Neural progenitor cell (in vitro differentiated cells): ENCODE data around the gene ZNF319. TPM values are rescaled to one million over a fixed set of nuclear protein-coding genes. Genes with fewer than 3 reads are reported as not detected.

Source experiments
- DNase-seq: peaks from one replicate; pipeline ENCODE4 v3.0.0-alpha.2; 2016; ENCODE audit warnings: low spot score
- H2AFZ ChIP-seq: fragments of 200-600 bp; sonication (generic); replicated peaks from 2 replicates; pipeline ENCODE4 v1.6.1; 2016; ENCODE audit warnings: antibody characterized with exemption
- H3F3A ChIP-seq: fragments of 200-600 bp; sonication (generic); 2 replicates; pipeline ENCODE4 v1.6.1; 2016; ENCODE audit warnings: antibody characterized with exemption, low read depth
- H3K27ac ChIP-seq: fragments of 200-600 bp; sonication (generic); 2 replicates; pipeline ENCODE4 v1.5.1; 2016; ENCODE audit warnings: mild to moderate bottlenecking
- H3K27me3 ChIP-seq: fragments of 200-600 bp; sonication (generic); 2 replicates; pipeline ENCODE4 v1.6.1; 2016; ENCODE audit warnings: mild to moderate bottlenecking, moderate library complexity
- H3K36me3 ChIP-seq: fragments of 200-600 bp; sonication (generic); 2 replicates; pipeline ENCODE4 v1.5.1; 2016
- H3K4me1 ChIP-seq: fragments of 200-600 bp; sonication (generic); 2 replicates; pipeline ENCODE4 v1.6.1; 2016; ENCODE audit warnings: mixed run types
- H3K4me2 ChIP-seq: fragments of 200-600 bp; sonication (generic); 2 replicates; pipeline ENCODE4 v1.6.1; 2016
- H3K4me3 ChIP-seq: fragments of 200-600 bp; sonication (generic); 2 replicates; pipeline ENCODE4 v1.5.1; 2016
- H3K79me2 ChIP-seq: fragments of 200-600 bp; sonication (generic); 2 replicates; pipeline ENCODE4 v1.6.1; 2016; ENCODE audit warnings: low read depth
- H3K9ac ChIP-seq: fragments of 200-600 bp; sonication (generic); 2 replicates; pipeline ENCODE4 v1.6.1; 2016
- H3K9me3 ChIP-seq: fragments of 200-600 bp; sonication (generic); 2 replicates; pipeline ENCODE4 v1.5.1; 2016; ENCODE audit warnings: low read depth
- H4K20me1 ChIP-seq: fragments of 200-600 bp; sonication (generic); 2 replicates; pipeline ENCODE4 v1.6.1; 2016; ENCODE audit warnings: low read depth
- H3K27ac Mint-ChIP-seq: 3 replicates; pipeline ENCODE4 v1.8.0; 2021; ENCODE audit warnings: mixed read lengths
- H3K27me3 Mint-ChIP-seq: 2 replicates; pipeline ENCODE4 v1.8.0; 2022; ENCODE audit warnings: low read depth, mild to moderate bottlenecking, inconsistent platforms, moderate library complexity, mixed read lengths; ENCODE audit not compliant: insufficient read depth
- H3K36me3 Mint-ChIP-seq: 3 replicates; pipeline ENCODE4 v1.8.0; 2021; ENCODE audit warnings: mixed read lengths
- H3K4me1 Mint-ChIP-seq: 3 replicates; pipeline ENCODE4 v1.8.0; 2021; ENCODE audit warnings: mixed read lengths
- H3K4me3 Mint-ChIP-seq: 3 replicates; pipeline ENCODE4 v1.8.0; 2021; ENCODE audit warnings: mild to moderate bottlenecking, moderate library complexity, mixed read lengths
- H3K9me3 Mint-ChIP-seq: 3 replicates; pipeline ENCODE4 v1.8.0; 2020; ENCODE audit warnings: mixed read lengths
- EZH2 ChIP-seq: fragments of 200-600 bp; sonication (generic); IDR thresholded peaks from 2 replicates; pipeline ENCODE4 v1.6.1; 2017; ENCODE audit warnings: antibody characterized with exemption, mild to moderate bottlenecking, moderate library complexity
- EZH2phosphoT487 ChIP-seq: fragments of 200-600 bp; sonication (generic); IDR thresholded peaks from 2 replicates; pipeline ENCODE4 v1.6.1; 2017; ENCODE audit warnings: antibody characterized with exemption
- total RNA-seq: library from RNA; depleted of rRNA; stranded (reverse); fragments of >200 nt; gene quantifications from 2 replicates; pipeline ENCODE4 v1.2.3, GENCODE V29; 2015; ENCODE audit warnings: low replicate concordance
- TF ChIP-seq, protein P1 (sequence below): fragments of 200-600 bp; sonication (generic); IDR thresholded peaks from 2 replicates; pipeline ENCODE4 v1.5.1; 2017; ENCODE audit warnings: antibody characterized with exemption, mild to moderate bottlenecking

ZNF319 gene
- total RNA-seq, 1 donor from 2014 or later: 1.4 TPM

DNA sequence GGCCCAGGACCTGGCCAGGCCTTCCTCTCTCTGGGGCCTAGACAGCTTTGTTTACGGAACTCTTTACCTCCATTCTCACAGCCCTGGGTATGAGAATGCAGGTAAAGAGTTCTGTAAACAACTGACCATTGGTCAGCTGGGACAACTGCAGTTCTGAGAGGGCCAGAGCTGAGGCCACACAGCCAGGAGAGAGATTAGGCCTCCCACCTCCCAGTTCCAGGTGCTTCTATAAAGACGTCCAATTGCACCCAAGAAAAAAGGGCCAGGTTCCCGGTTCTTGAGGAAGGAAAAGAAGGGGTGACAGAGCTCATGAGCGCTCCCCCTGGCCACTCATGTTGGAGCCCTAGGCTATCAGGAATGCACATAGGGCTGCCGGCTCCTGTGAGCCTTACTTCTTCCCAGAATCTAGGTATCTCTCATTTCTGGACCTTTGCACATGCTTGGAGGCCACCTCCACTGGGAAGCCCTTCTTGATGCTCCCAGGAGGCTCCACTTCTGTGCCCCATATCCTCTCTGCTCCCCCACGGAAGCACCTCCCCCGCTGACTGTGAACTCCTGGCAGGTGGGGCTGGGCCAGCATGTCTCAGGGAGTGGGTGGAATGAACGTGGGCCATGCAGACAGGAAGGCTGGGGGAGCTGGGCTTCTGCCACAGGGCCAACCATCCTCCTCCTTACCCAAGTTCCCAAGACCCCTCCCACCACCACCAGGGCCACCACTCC lies 42.6 kb downstream of the ZNF319 start:
- H3K9me3 ChIP-seq: no peaks in the 10 kb centered on the region
- no peak overlapping the region for H2AFZ ChIP-seq
- Mint-ChIP-seq H3K4me1 (peaks cover 3% of the 10 kb centered on the region), H3K9me3 (no peaks in the 10 kb centered on the region), H3K4me3 (no peak overlapping the region), H3K27ac (no peak overlapping the region), H3K36me3 (no peaks in the 10 kb centered on the region), H3K27me3 (peaks cover 12% of the 10 kb centered on the region)
- H3K9ac ChIP-seq: no peak overlapping the region
- no peak overlapping the region for H3K4me3 ChIP-seq
- DNase-seq: no peak
- no peaks in the 10 kb centered on the region for H3K36me3 ChIP-seq
- no peak overlapping the region for H3K4me2 ChIP-seq
- H3K27me3 ChIP-seq: no peaks in the 10 kb centered on the region
- H3K27ac ChIP-seq: no peak overlapping the region
- no peaks in the 10 kb centered on the region for H3K4me1 ChIP-seq
- H4K20me1 ChIP-seq: no peaks in the 10 kb centered on the region
- H3F3A ChIP-seq: no peaks in the 10 kb centered on the region
- H3K79me2 ChIP-seq: no peaks in the 10 kb centered on the region
- TF ChIP-seq EZH2 (no peak), EZH2phosphoT487 (no peak)
- TF ChIP-seq, protein P1, sequence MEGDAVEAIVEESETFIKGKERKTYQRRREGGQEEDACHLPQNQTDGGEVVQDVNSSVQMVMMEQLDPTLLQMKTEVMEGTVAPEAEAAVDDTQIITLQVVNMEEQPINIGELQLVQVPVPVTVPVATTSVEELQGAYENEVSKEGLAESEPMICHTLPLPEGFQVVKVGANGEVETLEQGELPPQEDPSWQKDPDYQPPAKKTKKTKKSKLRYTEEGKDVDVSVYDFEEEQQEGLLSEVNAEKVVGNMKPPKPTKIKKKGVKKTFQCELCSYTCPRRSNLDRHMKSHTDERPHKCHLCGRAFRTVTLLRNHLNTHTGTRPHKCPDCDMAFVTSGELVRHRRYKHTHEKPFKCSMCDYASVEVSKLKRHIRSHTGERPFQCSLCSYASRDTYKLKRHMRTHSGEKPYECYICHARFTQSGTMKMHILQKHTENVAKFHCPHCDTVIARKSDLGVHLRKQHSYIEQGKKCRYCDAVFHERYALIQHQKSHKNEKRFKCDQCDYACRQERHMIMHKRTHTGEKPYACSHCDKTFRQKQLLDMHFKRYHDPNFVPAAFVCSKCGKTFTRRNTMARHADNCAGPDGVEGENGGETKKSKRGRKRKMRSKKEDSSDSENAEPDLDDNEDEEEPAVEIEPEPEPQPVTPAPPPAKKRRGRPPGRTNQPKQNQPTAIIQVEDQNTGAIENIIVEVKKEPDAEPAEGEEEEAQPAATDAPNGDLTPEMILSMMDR: no peak

DNA sequence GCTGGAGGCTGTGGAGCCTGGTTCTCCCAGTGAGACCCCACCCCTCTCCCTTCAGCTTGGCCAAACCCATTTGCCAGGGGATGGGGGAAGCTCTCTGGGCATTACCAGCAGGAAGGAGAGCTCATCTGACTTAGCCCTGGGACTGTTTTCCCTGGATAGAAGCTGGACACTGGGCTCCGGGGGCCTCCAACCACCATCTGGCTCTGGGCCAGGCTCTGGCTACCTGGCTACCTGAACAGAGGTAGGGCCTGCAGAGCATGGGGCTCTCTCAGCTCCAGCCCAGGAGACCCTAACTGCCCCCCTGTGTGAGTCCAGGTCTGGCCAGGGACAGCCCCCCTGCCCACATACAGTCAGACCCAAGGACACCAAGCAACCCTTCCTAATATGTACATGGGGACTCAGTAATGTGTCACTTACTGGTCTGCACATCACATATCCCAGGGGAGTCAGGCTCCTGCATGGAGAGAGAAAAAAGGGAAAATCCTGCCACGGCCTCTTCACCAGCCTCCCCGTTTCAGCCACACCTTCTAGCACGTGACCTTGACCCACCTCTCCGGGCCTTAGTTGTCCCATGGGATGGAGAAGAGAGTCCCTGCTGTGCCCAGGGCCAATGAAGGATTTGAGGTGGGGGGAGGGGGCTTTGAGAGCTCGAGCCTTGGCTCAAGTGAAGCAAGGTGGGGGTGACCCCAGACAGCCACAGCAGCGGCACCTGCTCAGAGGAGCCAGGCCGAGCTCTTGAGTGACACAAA lies 43.4 kb downstream of the ZNF319 start:
- H4K20me1 ChIP-seq: no peaks in the 10 kb centered on the region
- no peaks in the 10 kb centered on the region for H3K4me1 ChIP-seq
- Mint-ChIP-seq H3K4me1 (peaks cover 3% of the 10 kb centered on the region), H3K27ac (no peak overlapping the region), H3K4me3 (no peak overlapping the region), H3K36me3 (no peaks in the 10 kb centered on the region), H3K9me3 (no peaks in the 10 kb centered on the region), H3K27me3 (peaks cover 12% of the 10 kb centered on the region)
- H3K36me3 ChIP-seq: no peaks in the 10 kb centered on the region
- H3K27me3 ChIP-seq: no peaks in the 10 kb centered on the region
- no peak overlapping the region for H3K4me2 ChIP-seq
- no peak overlapping the region for H3K27ac ChIP-seq
- no peaks in the 10 kb centered on the region for H3K79me2 ChIP-seq
- H3K9me3 ChIP-seq: no peaks in the 10 kb centered on the region
- H3K4me3 ChIP-seq: no peak overlapping the region
- TF ChIP-seq EZH2phosphoT487: no peak
- TF ChIP-seq, protein P1: no peak
- TF ChIP-seq EZH2: no peak
- no peak overlapping the region for H2AFZ ChIP-seq
- H3F3A ChIP-seq: no peaks in the 10 kb centered on the region
- DNase-seq: no peak
- H3K9ac ChIP-seq: no peak overlapping the region

DNA sequence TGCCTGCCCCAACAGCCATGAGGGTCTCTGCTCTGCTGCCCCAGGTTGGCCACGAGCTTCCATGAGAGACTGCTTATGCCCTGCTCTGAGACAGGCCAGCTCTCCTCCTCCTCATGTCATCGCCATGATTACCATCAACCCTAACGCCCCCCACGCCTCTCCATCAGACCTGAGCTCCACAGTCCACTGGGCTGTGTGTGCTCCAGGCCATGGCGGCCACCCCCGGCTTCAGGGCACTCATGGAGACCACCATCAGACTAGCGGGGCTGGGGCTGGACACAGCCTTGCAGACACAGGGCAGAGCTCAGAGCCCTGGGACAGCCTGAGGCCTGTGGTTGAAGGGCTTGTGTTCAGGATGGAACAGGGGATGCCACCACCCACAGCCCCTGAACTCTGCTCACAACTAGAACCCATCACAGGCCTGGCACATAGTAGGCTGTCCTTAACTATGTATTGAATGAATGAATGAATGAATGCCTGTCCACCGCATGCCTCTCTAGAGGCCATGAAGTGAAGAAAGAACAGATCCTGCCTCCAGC lies 44.1 kb downstream of the ZNF319 start:
- Mint-ChIP-seq H3K27ac (no peak overlapping the region), H3K9me3 (no peaks in the 10 kb centered on the region), H3K36me3 (no peaks in the 10 kb centered on the region), H3K4me1 (peaks cover 3% of the 10 kb centered on the region), H3K4me3 (no peak overlapping the region), H3K27me3 (peaks cover 12% of the 10 kb centered on the region)
- Histone ChIP-seq H2AFZ (no peak overlapping the region), H3F3A (no peaks in the 10 kb centered on the region), H3K27ac (no peak overlapping the region), H3K4me3 (no peak overlapping the region), H3K27me3 (no peaks in the 10 kb centered on the region), H3K4me1 (no peaks in the 10 kb centered on the region), H3K4me2 (no peak overlapping the region), H3K36me3 (no peaks in the 10 kb centered on the region), H3K9ac (no peak overlapping the region), H4K20me1 (no peaks in the 10 kb centered on the region), H3K79me2 (no peaks in the 10 kb centered on the region), H3K9me3 (no peaks in the 10 kb centered on the region)
- TF ChIP-seq, protein P1: no peak
- TF ChIP-seq EZH2phosphoT487 (no peak), EZH2 (no peak)
- no peak for DNase-seq
